ENCODE results near the gene ERICH6B.

ERICH6B gene

GRCh38 chr13:45527699-45528462 lies 87.7 kb downstream of the ERICH6B start:
- TF ChIP-seq, protein P1, sequence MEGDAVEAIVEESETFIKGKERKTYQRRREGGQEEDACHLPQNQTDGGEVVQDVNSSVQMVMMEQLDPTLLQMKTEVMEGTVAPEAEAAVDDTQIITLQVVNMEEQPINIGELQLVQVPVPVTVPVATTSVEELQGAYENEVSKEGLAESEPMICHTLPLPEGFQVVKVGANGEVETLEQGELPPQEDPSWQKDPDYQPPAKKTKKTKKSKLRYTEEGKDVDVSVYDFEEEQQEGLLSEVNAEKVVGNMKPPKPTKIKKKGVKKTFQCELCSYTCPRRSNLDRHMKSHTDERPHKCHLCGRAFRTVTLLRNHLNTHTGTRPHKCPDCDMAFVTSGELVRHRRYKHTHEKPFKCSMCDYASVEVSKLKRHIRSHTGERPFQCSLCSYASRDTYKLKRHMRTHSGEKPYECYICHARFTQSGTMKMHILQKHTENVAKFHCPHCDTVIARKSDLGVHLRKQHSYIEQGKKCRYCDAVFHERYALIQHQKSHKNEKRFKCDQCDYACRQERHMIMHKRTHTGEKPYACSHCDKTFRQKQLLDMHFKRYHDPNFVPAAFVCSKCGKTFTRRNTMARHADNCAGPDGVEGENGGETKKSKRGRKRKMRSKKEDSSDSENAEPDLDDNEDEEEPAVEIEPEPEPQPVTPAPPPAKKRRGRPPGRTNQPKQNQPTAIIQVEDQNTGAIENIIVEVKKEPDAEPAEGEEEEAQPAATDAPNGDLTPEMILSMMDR (IDR thresholded peaks at IDR 0.05; ENCODE audit: low read depth, low read length) = no peak
- H3K4me3 ChIP-seq (ENCODE audit: low read depth, low read length) = no peak overlapping the region

- TF ChIP-seq, protein P1 (IDR thresholded peaks at IDR 0.05; ENCODE audit: low read depth, low read length) = no peak
- no peak overlapping the region for H3K4me3 ChIP-seq (ENCODE audit: low read depth, low read length)
These were observed 93.0 kb downstream of the ERICH6B start for GRCh38 chr13:45522571-45522970.

DNA sequence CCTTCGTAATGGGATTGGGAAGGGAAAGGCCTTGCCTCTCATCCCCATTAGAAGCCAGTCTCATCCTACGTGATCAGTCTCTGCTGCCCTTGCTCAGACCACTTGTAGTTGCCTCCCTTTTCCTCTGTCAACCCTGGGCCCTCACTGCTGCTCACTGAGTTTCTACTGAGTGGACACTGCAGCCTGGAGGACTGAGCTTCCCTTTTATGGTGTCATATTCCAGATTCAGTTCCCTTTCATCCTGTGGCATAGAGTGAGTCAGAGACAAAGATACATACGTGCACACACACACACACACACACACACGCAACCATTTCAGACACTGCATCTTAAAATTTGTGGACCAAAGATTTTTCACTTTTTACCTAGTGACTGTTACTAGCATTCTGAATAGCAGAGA lies 94.2 kb downstream of the ERICH6B start:
- no peak overlapping the region for H3K4me3 ChIP-seq (ENCODE audit: low read depth, low read length)
- TF ChIP-seq, protein P1 (IDR thresholded peaks at IDR 0.05; ENCODE audit: low read depth, low read length) = no peak

GRCh38 chr13:45519493-45519892 lies 96.0 kb downstream of the ERICH6B start:
- TF ChIP-seq, protein P1 (IDR thresholded peaks at IDR 0.05; ENCODE audit: low read depth, low read length) = no peak
- no peak overlapping the region for H3K4me3 ChIP-seq (ENCODE audit: low read depth, low read length)

- TF ChIP-seq, protein P1 (IDR thresholded peaks at IDR 0.05; ENCODE audit: low read depth, low read length) = no peak
- no peak overlapping the region for H3K4me3 ChIP-seq (ENCODE audit: low read depth, low read length)
These were observed 96.9 kb downstream of the ERICH6B start for GRCh38 chr13:45518525-45519245.

DNA sequence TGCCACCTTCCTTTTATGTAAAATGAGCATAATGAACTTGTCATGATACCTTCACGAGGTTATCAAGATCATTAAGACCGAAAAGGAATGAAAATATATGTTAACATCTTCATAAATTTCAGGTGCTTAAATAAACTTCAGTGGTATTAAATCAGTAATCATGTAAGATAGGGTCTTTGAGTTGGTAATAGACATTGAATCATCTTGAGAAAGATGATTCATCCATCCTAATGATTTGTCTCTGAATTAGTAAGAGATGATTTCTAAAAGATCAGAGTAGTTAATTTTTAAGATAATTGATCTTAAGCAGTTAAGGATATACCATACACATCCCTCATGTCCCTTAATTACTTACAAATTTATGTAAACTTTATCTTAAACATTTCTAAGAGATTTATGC lies 98.8 kb downstream of the ERICH6B start:
- H3K4me3 ChIP-seq (ENCODE audit: low read depth, low read length) = no peak overlapping the region
- TF ChIP-seq, protein P1 (IDR thresholded peaks at IDR 0.05; ENCODE audit: low read depth, low read length) = no peak

DNA sequence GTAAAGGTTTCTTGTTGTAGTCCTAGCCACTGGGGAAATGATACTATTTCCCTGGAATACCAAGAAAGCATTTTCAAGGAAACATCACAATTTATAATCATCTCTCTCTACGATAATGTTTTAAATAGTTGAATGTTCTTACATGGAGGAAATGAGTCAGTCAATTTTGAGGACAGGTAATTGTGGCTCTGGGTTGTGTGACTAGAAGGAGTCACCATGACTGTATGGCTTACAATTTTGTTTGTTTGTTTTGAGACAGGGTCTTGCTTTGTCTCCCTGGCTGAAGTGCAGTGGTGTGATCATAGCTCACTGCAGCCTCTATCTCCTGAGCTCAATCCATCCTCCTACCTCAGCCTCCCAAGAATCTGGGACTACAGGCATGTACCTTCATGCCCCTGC lies 103.4 kb downstream of the ERICH6B start:
- no peak overlapping the region for H3K4me3 ChIP-seq (ENCODE audit: low read depth, low read length)
- TF ChIP-seq, protein P1 (IDR thresholded peaks at IDR 0.05; ENCODE audit: low read depth, low read length) = no peak
